ENCODE data around the gene NRCAM.

NRCAM gene

DNA sequence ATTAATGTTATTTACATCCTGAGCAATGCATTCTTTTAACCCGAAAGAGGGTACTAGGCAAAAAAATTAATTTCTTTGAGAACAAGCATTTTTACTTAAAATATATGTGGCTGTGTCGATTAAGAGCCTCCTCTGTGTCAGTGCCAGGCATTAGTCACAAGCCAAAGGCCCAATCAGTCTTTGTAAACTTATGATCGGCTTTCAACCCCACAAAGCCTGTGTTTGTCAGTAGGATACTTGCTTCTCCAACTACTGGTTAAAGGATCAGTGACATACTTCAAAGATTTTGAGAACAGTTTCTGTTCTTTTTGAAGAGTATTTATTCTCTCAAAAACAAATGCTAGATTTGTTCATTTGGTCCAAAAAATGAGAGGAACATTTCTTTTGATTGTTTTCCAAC, 159.3 kb downstream of the NRCAM start:
- Histone ChIP-seq H3K4me1 (ENCODE audit: insufficient read depth, low read length) (no peaks in the 10 kb centered on the region), H3K36me3 (ENCODE audit: insufficient read depth, low read length) (no peaks in the 10 kb centered on the region), H3K9ac (ENCODE audit: low read depth, low read length) (no peak overlapping the region), H3K9me3 (ENCODE audit: control insufficient read depth, insufficient read depth, low read length) (no peaks in the 10 kb centered on the region)

DNA sequence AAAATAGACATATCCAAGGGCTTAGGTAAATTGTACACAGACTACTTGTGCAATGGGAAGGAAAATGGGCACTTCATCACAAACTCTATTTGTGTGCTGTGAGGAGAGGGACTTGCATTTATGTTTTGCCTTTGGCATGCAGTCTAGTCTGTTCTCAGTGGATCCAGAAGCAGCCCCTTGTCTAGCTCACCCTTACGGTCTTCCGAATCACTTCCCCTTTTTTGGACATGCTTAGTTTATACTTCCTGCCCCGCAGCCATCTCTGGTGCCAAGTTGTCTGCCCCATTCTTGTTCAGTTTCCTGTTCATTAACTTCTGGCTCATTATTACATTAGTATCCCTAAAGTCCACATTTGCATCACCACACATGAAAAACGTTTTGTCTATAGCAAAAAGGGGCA, 161.6 kb downstream of the NRCAM start:
- H3K9me3 ChIP-seq (ENCODE audit: control insufficient read depth, insufficient read depth, low read length) = no peaks in the 10 kb centered on the region
- peaks cover 17% of the 10 kb centered on the region; the same call in 1 of the 2 replicates for H3K4me1 ChIP-seq (ENCODE audit: insufficient read depth, low read length)
- H3K36me3 ChIP-seq (ENCODE audit: insufficient read depth, low read length) = no peaks in the 10 kb centered on the region
- H3K9ac ChIP-seq (ENCODE audit: low read depth, low read length) = no peak overlapping the region

DNA sequence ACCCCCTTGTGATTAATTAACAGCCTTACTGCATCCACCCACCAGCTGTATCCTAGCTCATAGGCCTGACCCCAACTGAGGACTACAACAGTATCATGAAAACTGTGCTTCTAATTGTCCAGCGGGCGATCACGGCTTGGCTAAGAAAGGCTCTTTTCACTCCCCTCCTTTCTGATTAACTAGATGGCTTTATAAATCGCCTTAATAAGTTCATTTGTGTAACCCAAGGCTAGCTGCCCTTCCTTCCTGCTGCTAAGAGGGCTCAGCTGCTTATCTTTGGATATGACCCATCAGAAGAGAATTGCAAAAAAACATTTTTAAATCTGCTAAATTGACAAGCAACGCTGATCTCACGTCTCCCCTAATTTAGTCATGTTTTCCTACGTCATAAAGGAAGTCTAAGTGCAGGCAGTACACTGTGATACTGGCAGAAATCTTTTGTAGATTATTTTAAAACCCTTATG, 163.1 kb downstream of the NRCAM start:
- H3K4me1 ChIP-seq (ENCODE audit: insufficient read depth, low read length) = peaks cover 17% of the 10 kb centered on the region; the same call in 1 of the 2 replicates
- H3K9ac ChIP-seq (ENCODE audit: low read depth, low read length) = no peak overlapping the region
- no peaks in the 10 kb centered on the region for H3K36me3 ChIP-seq (ENCODE audit: insufficient read depth, low read length)
- no peaks in the 10 kb centered on the region for H3K9me3 ChIP-seq (ENCODE audit: control insufficient read depth, insufficient read depth, low read length)

DNA sequence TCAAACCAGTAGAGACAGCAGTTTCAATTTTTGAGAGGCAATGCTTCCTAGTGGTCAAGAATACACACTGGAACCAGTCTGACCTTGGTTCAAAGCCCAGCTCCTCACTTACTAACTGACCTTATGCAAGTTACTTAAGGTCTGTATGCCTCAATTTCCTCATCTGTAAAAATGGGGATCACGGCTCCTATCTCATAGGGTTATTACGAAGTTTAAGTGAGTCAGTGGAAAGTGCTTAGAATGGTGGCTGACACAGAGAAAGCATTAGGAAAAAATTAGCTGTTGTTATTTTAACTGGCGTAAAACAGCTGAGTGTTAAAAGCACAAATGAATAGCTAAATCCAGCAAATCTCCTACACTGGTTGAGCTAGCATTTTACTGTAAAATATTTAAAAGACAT, 163.7 kb downstream of the NRCAM start:
- no peaks in the 10 kb centered on the region for H3K9me3 ChIP-seq (ENCODE audit: control insufficient read depth, insufficient read depth, low read length)
- H3K36me3 ChIP-seq (ENCODE audit: insufficient read depth, low read length) = no peaks in the 10 kb centered on the region
- peaks cover 17% of the 10 kb centered on the region; the same call in 1 of the 2 replicates for H3K4me1 ChIP-seq (ENCODE audit: insufficient read depth, low read length)
- H3K9ac ChIP-seq (ENCODE audit: low read depth, low read length) = no peak overlapping the region

DNA sequence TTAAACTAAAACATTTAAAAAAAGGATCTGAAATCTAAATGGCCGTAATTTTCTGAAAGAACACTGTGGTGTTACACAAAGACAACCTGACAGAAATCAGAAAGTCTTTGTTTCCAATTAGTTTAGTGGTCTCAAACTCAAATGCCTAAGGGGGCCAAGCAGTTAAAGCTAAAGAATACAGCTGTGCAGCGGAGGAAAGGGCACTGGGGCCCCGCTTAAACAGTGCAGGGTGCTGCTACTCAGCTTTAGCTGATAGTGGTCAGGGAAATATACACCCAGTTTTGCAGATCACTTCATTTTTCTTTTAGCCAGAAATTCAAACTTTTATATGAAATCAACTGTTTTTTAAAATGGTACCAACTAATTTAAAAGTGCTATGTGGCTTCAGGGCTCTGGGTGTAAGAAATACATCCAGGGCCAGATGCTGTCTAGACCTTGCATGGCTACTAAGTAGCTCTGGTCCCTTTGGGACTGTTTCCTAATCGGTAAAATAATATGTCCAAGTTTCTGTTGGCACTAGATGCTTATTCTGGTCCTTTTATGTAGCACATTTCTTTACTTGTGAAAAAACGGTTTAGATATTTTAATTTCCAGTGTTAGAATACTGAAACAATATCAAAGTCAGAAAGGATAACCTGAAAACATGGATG, 164.3 kb downstream of the NRCAM start:
- Histone ChIP-seq H3K9ac (ENCODE audit: low read depth, low read length) (no peak overlapping the region), H3K36me3 (ENCODE audit: insufficient read depth, low read length) (no peaks in the 10 kb centered on the region), H3K9me3 (ENCODE audit: control insufficient read depth, insufficient read depth, low read length) (no peaks in the 10 kb centered on the region), H3K4me1 (ENCODE audit: insufficient read depth, low read length) (peaks cover 17% of the 10 kb centered on the region; the same call in 1 of the 2 replicates)

DNA sequence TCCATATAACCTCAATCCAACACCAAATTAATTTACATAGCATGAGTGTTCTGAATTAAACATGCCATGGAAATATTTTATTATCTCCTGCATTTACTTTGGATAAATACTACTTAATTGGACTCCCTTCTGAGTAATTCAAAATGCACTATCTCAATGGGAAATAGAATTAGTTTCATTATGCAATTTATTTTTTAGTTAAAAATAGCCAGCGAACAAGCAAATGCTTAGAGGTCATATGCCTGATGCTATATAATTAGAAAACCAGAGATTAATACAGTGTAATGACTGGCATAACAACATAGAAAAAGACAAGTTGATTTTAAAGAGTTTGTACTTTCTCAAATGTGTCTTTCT, 165.1 kb downstream of the NRCAM start:
- peaks cover 17% of the 10 kb centered on the region; the same call in 1 of the 2 replicates for H3K4me1 ChIP-seq (ENCODE audit: insufficient read depth, low read length)

DNA sequence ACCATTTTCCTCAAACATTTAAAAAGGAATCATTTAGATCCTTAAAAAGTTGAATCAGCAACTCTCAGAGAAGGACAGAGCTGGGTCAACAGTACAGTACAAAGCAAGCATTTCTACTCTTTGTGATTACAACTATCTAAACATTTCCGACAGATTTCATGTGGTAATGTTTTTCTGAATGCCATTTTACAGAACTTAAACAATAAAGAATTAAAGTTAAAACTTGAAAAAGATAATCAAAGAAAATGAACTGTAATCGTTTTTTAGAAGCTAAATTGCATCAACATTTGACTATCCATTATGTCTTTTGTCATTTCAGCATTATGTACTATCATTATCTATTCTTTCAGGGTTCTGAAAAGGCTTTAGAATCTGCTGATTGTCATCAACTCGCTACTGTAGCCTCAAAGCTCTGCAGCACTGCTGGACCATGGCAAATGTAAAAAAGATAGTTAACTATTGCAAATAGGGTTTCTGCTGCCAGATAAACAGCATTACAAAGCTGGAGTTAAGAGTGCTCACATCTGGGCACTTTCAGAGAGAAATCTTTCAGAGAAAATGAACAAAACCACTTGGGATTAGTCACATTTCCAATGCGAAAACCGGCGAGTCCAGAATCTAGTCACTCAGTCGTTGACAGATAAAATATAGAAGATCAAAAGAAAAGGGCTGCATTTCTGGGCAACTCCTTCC, 165.6 kb downstream of the NRCAM start:
- Histone ChIP-seq H3K36me3 (ENCODE audit: insufficient read depth, low read length) (no peaks in the 10 kb centered on the region), H3K4me1 (ENCODE audit: insufficient read depth, low read length) (peaks cover 17% of the 10 kb centered on the region; the same call in 1 of the 2 replicates), H3K9ac (ENCODE audit: low read depth, low read length) (no peak overlapping the region), H3K9me3 (ENCODE audit: control insufficient read depth, insufficient read depth, low read length) (no peaks in the 10 kb centered on the region)

More for the DNA sequence above, 165.1 kb downstream of the NRCAM start:
- Histone ChIP-seq H3K9me3 (ENCODE audit: control insufficient read depth, insufficient read depth, low read length) (no peaks in the 10 kb centered on the region), H3K36me3 (ENCODE audit: insufficient read depth, low read length) (no peaks in the 10 kb centered on the region), H3K9ac (ENCODE audit: low read depth, low read length) (no peak overlapping the region)

DNA sequence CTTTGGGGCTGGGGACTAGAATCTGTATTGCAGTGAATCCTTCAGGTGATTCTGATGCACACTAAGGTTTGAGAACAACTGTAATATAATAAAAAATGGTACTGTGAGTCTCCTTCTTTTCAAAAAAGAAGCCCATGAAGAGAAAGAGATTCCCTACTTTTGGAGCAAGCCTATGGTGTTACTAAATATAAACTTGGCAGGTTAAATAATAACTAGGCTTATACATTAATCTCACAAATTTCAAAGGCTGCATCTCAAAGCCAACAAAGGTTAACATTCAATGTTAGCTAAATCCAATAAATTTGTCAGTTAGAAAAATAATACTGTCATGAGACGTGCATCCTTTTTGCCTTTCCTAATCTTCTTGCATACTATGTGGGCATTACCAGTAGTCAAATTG, 166.4 kb downstream of the NRCAM start:
- Histone ChIP-seq H3K36me3 (ENCODE audit: insufficient read depth, low read length) (no peaks in the 10 kb centered on the region), H3K9ac (ENCODE audit: low read depth, low read length) (no peak overlapping the region), H3K9me3 (ENCODE audit: control insufficient read depth, insufficient read depth, low read length) (no peaks in the 10 kb centered on the region), H3K4me1 (ENCODE audit: insufficient read depth, low read length) (peaks cover 20% of the 10 kb centered on the region; the same call in 1 of the 2 replicates)

DNA sequence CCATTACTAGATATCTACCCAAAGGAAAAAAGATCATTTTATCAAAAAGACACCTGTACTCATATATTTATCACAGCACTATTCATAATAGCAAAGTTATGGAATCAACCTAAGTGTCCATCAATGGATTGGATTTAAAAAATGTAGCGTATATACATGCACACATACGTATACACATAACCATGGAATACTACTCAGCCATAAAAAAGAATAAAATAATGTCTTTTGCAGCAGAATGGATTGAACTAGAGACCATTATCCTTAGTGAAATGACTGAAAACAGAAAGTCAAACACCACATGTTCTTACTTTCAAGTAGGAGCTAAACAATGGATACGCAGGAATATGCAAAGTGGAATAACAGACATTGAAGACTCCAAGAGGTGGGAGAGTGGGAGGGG, 168.4 kb downstream of the NRCAM start:
- H3K9me3 ChIP-seq (ENCODE audit: control insufficient read depth, insufficient read depth, low read length) = no peaks in the 10 kb centered on the region
- H3K36me3 ChIP-seq (ENCODE audit: insufficient read depth, low read length) = no peaks in the 10 kb centered on the region; the same call in 1 of the 2 replicates
- no peak overlapping the region for H3K9ac ChIP-seq (ENCODE audit: low read depth, low read length)
- peaks cover 25% of the 10 kb centered on the region; the same call in 1 of the 2 replicates for H3K4me1 ChIP-seq (ENCODE audit: insufficient read depth, low read length)

DNA sequence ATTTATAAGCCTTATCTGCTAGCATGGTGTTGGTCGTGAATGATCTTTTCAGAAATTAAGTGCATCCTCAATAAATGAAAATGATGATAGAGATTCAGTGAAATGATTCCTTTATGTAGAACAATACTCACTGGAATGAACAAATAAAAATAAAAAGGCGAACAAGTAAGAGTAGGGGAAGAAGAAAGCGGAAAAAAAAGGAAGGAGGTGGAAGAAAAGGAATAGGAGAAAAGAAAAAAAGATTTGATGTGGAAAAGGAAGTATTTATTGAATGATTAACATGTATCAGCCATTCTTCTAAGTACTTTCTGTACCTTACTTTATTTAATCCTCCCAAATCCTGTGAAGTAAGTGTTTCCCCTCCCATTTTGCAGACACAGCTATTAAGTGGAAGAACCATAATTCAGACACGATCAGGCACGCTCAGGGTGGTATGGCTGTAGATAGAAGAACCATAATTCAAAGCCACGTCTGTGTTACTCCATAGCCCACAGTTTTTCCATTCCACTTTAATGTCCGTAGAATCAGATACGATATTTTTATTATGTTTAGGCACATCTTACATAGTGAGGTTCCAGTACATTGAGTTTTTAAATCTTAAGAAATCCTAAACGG, 169.8 kb downstream of the NRCAM start:
- H3K4me1 ChIP-seq (ENCODE audit: insufficient read depth, low read length) = peaks cover 25% of the 10 kb centered on the region; the same call in 1 of the 2 replicates
- H3K9me3 ChIP-seq (ENCODE audit: control insufficient read depth, insufficient read depth, low read length) = no peaks in the 10 kb centered on the region
- no peak overlapping the region for H3K9ac ChIP-seq (ENCODE audit: low read depth, low read length)
- no peaks in the 10 kb centered on the region; the same call in 1 of the 2 replicates for H3K36me3 ChIP-seq (ENCODE audit: insufficient read depth, low read length)

DNA sequence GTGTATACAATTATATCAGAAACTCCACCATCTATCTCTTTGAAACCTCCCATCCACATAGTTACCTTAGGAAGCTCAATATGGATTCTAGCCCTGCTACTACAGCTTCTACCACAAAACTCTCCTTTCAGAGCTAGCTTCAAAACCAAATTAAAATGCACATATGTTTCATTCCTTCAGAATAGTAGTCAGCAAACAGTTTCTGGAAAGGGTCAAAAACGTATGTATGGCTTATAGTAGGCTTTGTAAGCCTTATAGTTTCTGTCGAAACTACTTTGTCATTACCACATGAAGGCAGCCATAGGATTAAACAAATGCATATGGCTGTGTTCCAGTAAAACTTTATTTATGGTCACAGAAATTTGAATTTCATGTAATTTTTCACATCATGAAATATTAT, 170.5 kb downstream of the NRCAM start:
- no peaks in the 10 kb centered on the region for H3K9me3 ChIP-seq (ENCODE audit: control insufficient read depth, insufficient read depth, low read length)
- peaks cover 18% of the 10 kb centered on the region; the same call in 1 of the 2 replicates for H3K4me1 ChIP-seq (ENCODE audit: insufficient read depth, low read length)
- no peak overlapping the region for H3K9ac ChIP-seq (ENCODE audit: low read depth, low read length)

DNA sequence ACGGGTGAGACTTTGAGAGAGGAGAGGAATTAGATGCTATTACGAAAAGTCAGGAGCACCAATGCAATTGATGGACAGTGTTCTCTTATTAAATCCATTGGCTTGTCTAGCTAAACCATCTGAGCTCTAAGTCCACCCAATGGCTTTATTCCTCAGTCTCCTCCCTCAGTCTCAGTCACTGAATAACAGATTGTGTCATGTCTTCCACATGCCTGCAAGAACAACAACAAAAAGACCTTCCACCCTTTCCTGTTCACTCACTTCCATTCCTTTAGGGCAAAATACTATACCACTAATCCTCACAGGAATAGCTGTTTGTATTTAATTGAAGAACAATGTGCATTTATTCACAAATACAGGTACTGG, 171.2 kb downstream of the NRCAM start:
- H3K4me1 ChIP-seq (ENCODE audit: insufficient read depth, low read length) = peaks cover 10% of the 10 kb centered on the region; the same call in 1 of the 2 replicates
- no peak overlapping the region for H3K9ac ChIP-seq (ENCODE audit: low read depth, low read length)
- no peaks in the 10 kb centered on the region for H3K9me3 ChIP-seq (ENCODE audit: control insufficient read depth, insufficient read depth, low read length)
- no peaks in the 10 kb centered on the region; the same call in 1 of the 2 replicates for H3K36me3 ChIP-seq (ENCODE audit: insufficient read depth, low read length)

More for the DNA sequence above, 170.5 kb downstream of the NRCAM start:
- no peaks in the 10 kb centered on the region; the same call in 1 of the 2 replicates for H3K36me3 ChIP-seq (ENCODE audit: insufficient read depth, low read length)

DNA sequence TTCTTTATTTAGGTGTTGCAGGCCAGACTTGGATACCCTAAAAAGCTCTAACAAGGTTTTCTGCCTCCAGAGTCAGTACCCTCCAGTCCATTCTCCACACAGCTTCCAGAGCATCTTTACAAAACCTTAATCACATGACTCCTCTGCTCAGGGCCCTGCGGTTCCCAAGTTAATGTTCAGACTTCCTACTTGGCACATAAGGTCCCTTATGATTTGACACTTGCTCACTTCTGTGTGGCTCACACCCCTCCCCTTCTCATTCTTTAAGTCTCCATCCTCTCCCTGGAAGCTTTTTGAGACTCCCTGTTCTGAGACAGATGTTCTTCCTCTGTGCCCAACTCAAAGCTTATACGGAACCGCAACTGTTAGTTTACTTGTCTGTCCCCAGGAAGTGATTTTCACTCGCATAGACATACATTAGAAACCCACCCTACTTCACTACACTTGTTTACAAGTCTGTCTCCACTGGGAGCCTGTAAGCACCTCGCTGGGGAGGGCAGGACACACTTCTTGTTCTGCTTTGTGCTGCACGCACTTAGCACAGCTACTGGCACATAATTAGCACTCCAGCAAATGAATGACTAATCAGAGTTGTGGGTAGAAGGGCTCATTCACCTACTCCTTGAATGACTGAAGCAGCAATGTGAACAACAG, 171.8 kb downstream of the NRCAM start:
- no peaks in the 10 kb centered on the region for H3K9me3 ChIP-seq (ENCODE audit: control insufficient read depth, insufficient read depth, low read length)
- no peak overlapping the region for H3K9ac ChIP-seq (ENCODE audit: low read depth, low read length)
- H3K36me3 ChIP-seq (ENCODE audit: insufficient read depth, low read length) = no peaks in the 10 kb centered on the region; the same call in 1 of the 2 replicates
- 0 out of 2 replicates have a peak, but pooled peaks cover 9% of the 10 kb centered on the region for H3K4me1 ChIP-seq (ENCODE audit: insufficient read depth, low read length)

DNA sequence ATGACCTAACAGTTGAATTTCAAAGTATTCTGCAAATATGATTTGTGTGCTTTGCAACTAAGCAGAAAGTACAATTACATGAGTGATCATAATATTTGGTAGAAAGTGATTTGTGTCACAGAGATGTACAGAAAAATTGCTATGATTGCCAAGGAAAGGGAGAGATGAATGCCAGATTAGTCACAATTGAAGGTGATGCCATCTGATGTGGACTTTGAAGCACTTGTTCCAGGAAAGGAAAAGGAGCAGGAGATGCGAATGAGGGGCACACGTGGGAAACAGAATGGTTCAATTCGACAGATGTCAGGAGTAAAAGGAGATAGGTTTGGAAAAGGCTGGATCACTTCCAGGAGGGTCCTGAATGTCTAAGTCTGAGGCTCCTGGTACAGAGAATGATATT, 173.0 kb downstream of the NRCAM start:
- Histone ChIP-seq H3K9ac (ENCODE audit: low read depth, low read length) (no peak overlapping the region), H3K4me1 (ENCODE audit: insufficient read depth, low read length) (0 out of 2 replicates have a peak, but pooled peaks cover 9% of the 10 kb centered on the region), H3K36me3 (ENCODE audit: insufficient read depth, low read length) (no peaks in the 10 kb centered on the region; the same call in 1 of the 2 replicates), H3K9me3 (ENCODE audit: control insufficient read depth, insufficient read depth, low read length) (no peaks in the 10 kb centered on the region)

All from ES-I3 (cell line).